ENCODE measurements around the gene ARHGAP15. TPM values are rescaled to one million over a fixed set of nuclear protein-coding genes. Genes with fewer than 3 reads are reported as not detected.

ARHGAP15 gene
- total RNA-seq, 8 experiments from 2014 or later = 0.29 to 1.3 (median 0.51) TPM; not detected in 2

GRCh38 chr2:143356736-143357446, 227.7 kb downstream of the ARHGAP15 start:
- Histone ChIP-seq H3K4me3 (no peak overlapping the region), H3K4me1 (replicated peaks in 1 of 2) (peaks cover 15 to 32% of the 10 kb centered on the region in 2 donors), H3K27ac (no peak overlapping the region)
- in situ Hi-C loops (cut with MboI; ENCODE audit: low pct_unique_long_range_greater_than_20kb in 2 of 9, low sequenced_read_pairs in 9 of 9, unreplicated experiment in 9 of 9) = no loop called here
- WGBS, 10 experiments = 39 to 84% (median 66%) methylated on average over 1 to 6 of the region's 6 CpGs
- peak in 6 of 8 experiments; percentile 37 to 92 (median 84) for ATAC-seq (replicated peaks in 6 of 8)

DNA sequence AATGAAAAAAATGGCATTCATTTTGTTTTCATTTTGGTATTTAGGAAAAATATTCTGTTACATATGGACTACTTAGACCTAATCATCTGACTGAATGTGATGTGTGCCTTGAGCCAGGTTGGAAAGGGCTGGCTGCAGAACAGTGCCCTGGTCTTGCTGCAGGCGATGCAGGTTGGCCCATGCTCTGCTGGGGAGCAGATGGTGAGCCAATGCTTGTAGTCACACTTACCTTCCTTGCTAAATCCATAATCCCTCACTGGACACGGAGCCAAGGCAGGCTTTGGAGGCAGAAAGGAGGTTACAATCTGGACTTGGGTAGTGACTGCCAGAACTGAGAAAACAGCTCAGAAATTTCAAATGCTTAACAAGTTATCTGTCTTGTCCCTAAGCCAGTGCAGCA, 228.7 kb downstream of the ARHGAP15 start:
- peaks cover 15 to 32% of the 10 kb centered on the region in 2 donors for H3K4me1 ChIP-seq (replicated peaks in 1 of 2)
- in situ Hi-C loops (cut with MboI; ENCODE audit: low pct_unique_long_range_greater_than_20kb in 2 of 9, low sequenced_read_pairs in 9 of 9, unreplicated experiment in 9 of 9) = no loop called here
- ATAC-seq (replicated peaks in 6 of 8) = peak in 6 of 8 experiments; percentile 7 to 97 (median 33)
- H3K27ac ChIP-seq = no peak overlapping the region
- no peak overlapping the region for H3K4me3 ChIP-seq
- WGBS, 10 experiments = 0 to 100% (median 74%) methylated on average over 1 to 2 of the region's 2 CpGs; no CpG with 5 or more reads in 2 of the 10 experiments

DNA sequence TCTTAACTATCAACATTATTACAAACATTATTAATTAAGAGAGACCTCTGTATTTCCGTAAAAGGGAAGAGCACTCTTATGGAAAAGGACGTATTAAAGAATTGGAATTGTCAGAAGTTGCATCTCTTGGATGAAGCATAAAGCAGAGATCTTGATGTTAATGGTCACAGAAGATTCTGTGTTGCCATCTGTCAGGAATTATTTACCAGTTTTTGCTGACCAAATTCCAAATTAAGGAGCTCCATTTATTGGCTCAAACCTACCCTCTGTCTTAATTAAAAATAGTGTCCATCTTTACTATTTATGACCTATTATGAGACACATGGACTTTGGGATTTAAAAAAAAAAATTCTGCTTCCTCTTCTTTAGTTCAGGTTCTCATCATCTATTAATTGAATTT, 232.1 kb downstream of the ARHGAP15 start:
- ATAC-seq (replicated peaks in 6 of 8) = no peak
- Histone ChIP-seq H3K4me1 (replicated peaks in 1 of 2) (peaks cover 11 to 19% of the 10 kb centered on the region in 2 donors), H3K4me3 (no peak overlapping the region), H3K27ac (no peak overlapping the region)
- 60 to 100% (median 91%) methylated on average over 1 to 2 of the region's 2 CpGs; no CpG with 5 or more reads in 2 of the 10 experiments for WGBS, 10 experiments
- in situ Hi-C loops (cut with MboI; ENCODE audit: low pct_unique_long_range_greater_than_20kb in 2 of 9, low sequenced_read_pairs in 9 of 9, unreplicated experiment in 9 of 9) = no loop called here

GRCh38 chr2:143371616-143372015, 242.4 kb downstream of the ARHGAP15 start:
- ATAC-seq (replicated peaks in 6 of 8) = no peak
- WGBS, 10 experiments = 14 to 93% (median 78%) methylated on average over 1 to 2 of the region's 2 CpGs

DNA sequence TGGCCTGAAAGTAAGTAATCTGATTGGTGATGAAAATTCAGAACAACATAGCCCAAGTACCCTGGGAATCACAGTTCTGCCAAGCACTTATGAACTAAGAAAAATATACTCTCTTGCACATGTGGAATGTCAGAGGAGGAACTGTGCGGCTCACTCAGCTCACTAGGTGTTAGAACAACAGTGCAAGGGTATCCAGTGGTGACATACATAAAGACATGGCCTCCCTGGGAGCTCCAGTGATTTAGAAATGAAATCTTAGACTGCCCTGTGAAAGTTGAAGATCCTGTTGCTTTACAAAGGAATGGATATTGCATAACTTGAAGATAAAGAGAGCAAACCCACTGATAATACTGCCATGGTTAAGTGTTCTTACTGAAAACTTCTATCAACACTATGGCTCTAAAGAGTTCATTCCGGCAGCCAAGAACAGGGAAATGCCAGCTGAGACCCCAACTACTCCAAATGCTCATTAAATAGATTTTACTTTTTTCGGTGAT, 246.2 kb downstream of the ARHGAP15 start:
- H3K27ac ChIP-seq = no peak overlapping the region
- H3K4me1 ChIP-seq (replicated peaks in 1 of 2) = no peaks in the 10 kb centered on the region
- WGBS, 10 experiments = 17 to 100% (median 92%) methylated on average over 1 to 3 of the region's 3 CpGs; no CpG with 5 or more reads in 1 of the 10 experiments
- H3K4me3 ChIP-seq = no peak overlapping the region
- no peak for ATAC-seq (replicated peaks in 6 of 8)
- in situ Hi-C loops (cut with MboI; ENCODE audit: low pct_unique_long_range_greater_than_20kb in 2 of 9, low sequenced_read_pairs in 9 of 9, unreplicated experiment in 9 of 9) = no loop called here

More at GRCh38 chr2:143371616-143372015, 242.4 kb downstream of the ARHGAP15 start:
- Histone ChIP-seq H3K4me3 (no peak overlapping the region), H3K27ac (no peak overlapping the region), H3K4me1 (replicated peaks in 1 of 2) (no peaks in the 10 kb centered on the region)
- in situ Hi-C loops (cut with MboI; ENCODE audit: low pct_unique_long_range_greater_than_20kb in 2 of 9, low sequenced_read_pairs in 9 of 9, unreplicated experiment in 9 of 9) = no loop called here

- ATAC-seq (replicated peaks in 6 of 8) = peak in 2 of 8 experiments; percentile 81 to 85
- in situ Hi-C loops (cut with MboI; ENCODE audit: low pct_unique_long_range_greater_than_20kb in 2 of 9, low sequenced_read_pairs in 9 of 9, unreplicated experiment in 9 of 9) = no loop called here
- Histone ChIP-seq H3K27ac (no peak overlapping the region), H3K4me3 (no peak overlapping the region), H3K4me1 (replicated peaks in 1 of 2) (no peaks in the 10 kb centered on the region)
- 0 to 100% (median 95%) methylated on average over 1 to 2 of the region's 2 CpGs for WGBS, 10 experiments
Observed at GRCh38 chr2:143378996-143379395, 249.8 kb downstream of the ARHGAP15 start.

DNA sequence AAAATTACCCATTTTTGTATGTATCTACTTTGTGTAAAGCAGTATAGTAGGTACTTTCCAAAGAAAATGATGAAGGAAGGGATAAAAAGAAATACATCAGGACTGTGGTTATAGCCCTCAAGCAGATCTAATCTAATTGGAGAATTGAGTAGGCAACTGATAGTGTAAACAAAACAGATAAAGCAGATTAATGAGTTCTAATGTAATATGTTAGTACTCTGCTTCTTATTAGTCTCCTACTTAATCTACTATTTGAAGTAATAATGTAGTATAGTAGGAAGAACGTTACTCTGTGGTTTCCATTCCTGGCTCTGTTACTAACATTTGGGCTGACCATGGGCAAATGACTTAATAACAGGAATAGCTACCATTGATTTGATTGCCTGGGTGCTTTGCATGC, 250.7 kb downstream of the ARHGAP15 start:
- 78 to 100% (median 94%) methylated on average over 1 of the region's 1 CpG; no CpG with 5 or more reads in 6 of the 10 experiments for WGBS, 10 experiments
- no peaks in the 10 kb centered on the region for H3K4me1 ChIP-seq (replicated peaks in 1 of 2)
- H3K27ac ChIP-seq = no peak overlapping the region
- no peak for ATAC-seq (replicated peaks in 6 of 8)
- in situ Hi-C loops (cut with MboI; ENCODE audit: low pct_unique_long_range_greater_than_20kb in 2 of 9, low sequenced_read_pairs in 9 of 9, unreplicated experiment in 9 of 9) = no loop called here
- no peak overlapping the region for H3K4me3 ChIP-seq

DNA sequence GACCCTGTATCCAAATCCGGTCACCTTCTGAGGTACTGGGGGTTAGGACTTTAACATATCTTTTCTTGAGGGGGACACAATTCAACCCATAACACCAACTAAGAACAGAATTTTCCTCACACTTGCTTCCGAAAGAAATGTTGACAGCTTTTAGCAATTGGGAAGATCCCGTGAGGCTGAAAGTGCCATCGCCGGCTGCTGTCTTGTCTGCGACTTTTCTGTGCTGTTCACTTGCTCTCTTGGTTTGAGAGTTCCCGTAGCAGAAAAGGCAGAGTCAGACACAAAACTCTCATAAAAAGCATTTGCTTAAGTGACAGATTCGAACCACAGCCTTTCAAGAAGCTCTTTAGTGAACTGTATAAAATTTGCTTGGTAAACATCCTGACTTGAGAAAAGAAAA, 253.4 kb downstream of the ARHGAP15 start:
- no peaks in the 10 kb centered on the region for H3K4me1 ChIP-seq (replicated peaks in 1 of 2)
- no peak overlapping the region for H3K27ac ChIP-seq
- in situ Hi-C loops (cut with MboI; ENCODE audit: low pct_unique_long_range_greater_than_20kb in 2 of 9, low sequenced_read_pairs in 9 of 9, unreplicated experiment in 9 of 9) = no loop called here
- ATAC-seq (replicated peaks in 6 of 8) = no peak
- H3K4me3 ChIP-seq = no peak overlapping the region
- WGBS, 10 experiments = 71 to 100% (median 93%) methylated on average over 1 to 8 of the region's 8 CpGs

DNA sequence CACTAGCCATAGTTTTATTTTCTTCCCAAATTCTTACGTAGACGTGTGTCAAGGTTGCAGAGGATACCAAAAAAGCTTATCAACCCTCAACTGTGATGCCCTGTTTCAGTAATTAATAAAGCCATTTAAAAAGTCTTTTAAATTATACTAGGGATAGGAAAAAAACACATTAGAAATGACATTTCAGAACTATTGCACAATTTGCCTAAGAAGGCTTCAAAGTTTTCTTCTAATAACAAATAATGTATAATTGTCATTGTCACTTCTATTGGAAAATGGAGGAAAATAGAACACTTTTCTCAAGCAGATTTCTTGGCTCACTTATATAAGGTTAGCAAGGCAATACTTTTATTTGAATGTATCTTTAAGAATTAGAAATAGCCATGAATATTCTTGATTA, 253.8 kb downstream of the ARHGAP15 start:
- in situ Hi-C loops (cut with MboI; ENCODE audit: low pct_unique_long_range_greater_than_20kb in 2 of 9, low sequenced_read_pairs in 9 of 9, unreplicated experiment in 9 of 9) = no loop called here
- Histone ChIP-seq H3K27ac (no peak overlapping the region), H3K4me1 (replicated peaks in 1 of 2) (no peaks in the 10 kb centered on the region), H3K4me3 (no peak overlapping the region)
- ATAC-seq (replicated peaks in 6 of 8) = no peak
- WGBS, 10 experiments = 58 to 100% (median 100%) methylated on average over 1 to 2 of the region's 2 CpGs; no CpG with 5 or more reads in 3 of the 10 experiments

DNA sequence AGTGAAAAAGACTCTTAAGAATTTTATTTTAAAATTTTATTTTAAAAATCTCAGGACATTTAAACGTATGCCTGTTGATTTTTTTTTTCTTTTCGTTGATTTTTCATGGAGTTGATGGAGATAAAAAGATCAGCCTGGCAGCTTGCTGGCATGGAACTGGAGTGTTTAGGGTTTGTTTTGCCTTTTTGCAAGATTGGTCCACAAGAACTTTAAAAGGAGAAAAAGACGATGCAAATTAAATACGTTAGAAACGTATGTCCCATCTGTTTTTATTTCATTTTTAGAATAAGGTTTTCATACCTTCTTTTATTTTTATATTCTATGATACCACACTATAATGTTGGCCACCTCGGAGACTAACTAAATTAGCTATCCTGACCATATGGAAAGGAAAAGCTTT, 254.9 kb downstream of the ARHGAP15 start:
- ATAC-seq (replicated peaks in 6 of 8) = no peak
- peaks cover 0 to 2% of the 10 kb centered on the region in 2 donors for H3K4me1 ChIP-seq (replicated peaks in 1 of 2)
- H3K27ac ChIP-seq = no peak overlapping the region
- in situ Hi-C loops (cut with MboI; ENCODE audit: low pct_unique_long_range_greater_than_20kb in 2 of 9, low sequenced_read_pairs in 9 of 9, unreplicated experiment in 9 of 9) = no loop called here
- 60 to 97% (median 86%) methylated on average over 5 to 6 of the region's 6 CpGs for WGBS, 10 experiments
- H3K4me3 ChIP-seq = no peak overlapping the region

DNA sequence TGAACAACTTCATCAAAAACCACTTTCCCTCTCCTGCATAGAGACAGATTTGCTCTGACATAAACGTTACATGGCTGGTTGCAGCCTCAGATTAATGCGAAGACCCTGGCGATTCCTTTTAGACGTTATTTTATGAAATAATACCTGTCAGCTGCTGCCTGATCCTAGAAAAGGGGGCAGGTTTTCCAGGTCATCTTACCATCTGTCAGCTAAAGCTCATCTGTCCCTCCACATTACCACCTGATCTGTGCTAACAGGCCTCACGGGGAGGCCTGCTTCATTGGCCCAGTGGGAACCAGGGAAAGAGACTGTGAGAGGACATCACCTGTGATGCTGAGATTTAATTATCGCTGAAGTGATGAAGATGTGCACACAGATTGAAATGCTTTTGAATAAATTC, 261.0 kb downstream of the ARHGAP15 start:
- Histone ChIP-seq H3K27ac (no peak overlapping the region), H3K4me3 (no peak overlapping the region), H3K4me1 (replicated peaks in 1 of 2) (peaks cover 14 to 32% of the 10 kb centered on the region in 2 donors)
- WGBS, 10 experiments = 35 to 80% (median 43%) methylated on average over 1 to 5 of the region's 6 CpGs; no CpG with 5 or more reads in 1 of the 10 experiments
- peak in 5 of 8 experiments; percentile 55 to 98 (median 97) for ATAC-seq (replicated peaks in 6 of 8)
- in situ Hi-C loops (cut with MboI; ENCODE audit: low pct_unique_long_range_greater_than_20kb in 2 of 9, low sequenced_read_pairs in 9 of 9, unreplicated experiment in 9 of 9) = no loop called here

DNA sequence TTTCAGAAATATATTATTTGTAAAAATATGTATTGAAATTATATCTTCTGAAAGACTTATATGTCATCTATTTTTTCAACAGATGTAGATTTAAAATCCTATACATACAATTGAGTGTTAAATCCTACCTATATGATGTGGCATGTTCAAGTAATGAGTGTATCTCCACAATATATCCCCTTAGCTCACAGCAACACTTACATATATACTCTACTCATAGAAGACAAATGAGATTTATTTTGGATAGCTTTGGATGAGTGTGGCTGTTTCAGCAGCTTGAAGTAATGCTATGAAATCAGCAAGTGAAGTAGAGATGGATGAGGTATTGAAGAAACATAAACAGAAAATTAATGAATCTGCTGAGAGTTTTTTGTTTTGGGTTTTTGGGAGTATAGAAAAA, 263.1 kb downstream of the ARHGAP15 start:
- in situ Hi-C loops (cut with MboI; ENCODE audit: low pct_unique_long_range_greater_than_20kb in 2 of 9, low sequenced_read_pairs in 9 of 9, unreplicated experiment in 9 of 9) = no loop called here
- H3K4me1 ChIP-seq (replicated peaks in 1 of 2) = peaks cover 14 to 42% of the 10 kb centered on the region in 2 donors

GRCh38 chr2:143394062-143394461, 264.8 kb downstream of the ARHGAP15 start:
- peak in 4 of 8 experiments; percentile 36 to 86 (median 48) for ATAC-seq (replicated peaks in 6 of 8)
- WGBS, 10 experiments = 7 to 100% (median 84%) methylated on average over 1 to 2 of the region's 2 CpGs; no CpG with 5 or more reads in 2 of the 10 experiments
- in situ Hi-C loops (cut with MboI; ENCODE audit: low pct_unique_long_range_greater_than_20kb in 2 of 9, low sequenced_read_pairs in 9 of 9, unreplicated experiment in 9 of 9) = no loop called here

More for the DNA sequence above, 263.1 kb downstream of the ARHGAP15 start:
- no peak overlapping the region for H3K27ac ChIP-seq
- H3K4me3 ChIP-seq = no peak overlapping the region
- ATAC-seq (replicated peaks in 6 of 8) = no peak

More at GRCh38 chr2:143394062-143394461, 264.8 kb downstream of the ARHGAP15 start:
- no peak overlapping the region for H3K27ac ChIP-seq
- H3K4me1 ChIP-seq (replicated peaks in 1 of 2) = peaks cover 14 to 41% of the 10 kb centered on the region in 2 donors
- H3K4me3 ChIP-seq = no peak overlapping the region

Measured in motor neuron (in vitro differentiated cells).